BLaER1 (cell line): ENCODE results near the gene CCM2L.

Source experiments
- H3K27ac ChIP-seq: shearing (Covaris generic); formaldehyde crosslinking; 2 replicates; pipeline ENCODE4 v1.8.1; 2022
- H3K27me3 ChIP-seq: shearing (Covaris generic); formaldehyde crosslinking; 2 replicates; pipeline ENCODE4 v1.8.1; 2022
- H3K36me3 ChIP-seq: shearing (Covaris generic); formaldehyde crosslinking; 2 replicates; pipeline ENCODE4 v1.8.1; 2022
- H3K4me1 ChIP-seq: shearing (Covaris generic); formaldehyde crosslinking; 2 replicates; pipeline ENCODE4 v1.8.1; 2022
- H3K4me2 ChIP-seq: shearing (Covaris generic); formaldehyde crosslinking; 2 replicates; pipeline ENCODE4 v1.8.1; 2022
- H3K4me3 ChIP-seq: shearing (Covaris generic); formaldehyde crosslinking; 2 replicates; pipeline ENCODE4 v1.8.1; 2022
- H3K9ac ChIP-seq: shearing (Covaris generic); formaldehyde crosslinking; 2 replicates; pipeline ENCODE4 v1.8.1; 2022
- H3K9me3 ChIP-seq: shearing (Covaris generic); formaldehyde crosslinking; 2 replicates; pipeline ENCODE4 v1.8.1; 2022
- H4K20me1 ChIP-seq: shearing (Covaris generic); formaldehyde crosslinking; 2 replicates; pipeline ENCODE4 v1.8.1; 2022
- Cebpa-rat ChIP-seq: shearing (Covaris generic); IDR thresholded peaks from 2 replicates; pipeline ENCODE4 v1.8.1; 2022

The CCM2L gene

DNA sequence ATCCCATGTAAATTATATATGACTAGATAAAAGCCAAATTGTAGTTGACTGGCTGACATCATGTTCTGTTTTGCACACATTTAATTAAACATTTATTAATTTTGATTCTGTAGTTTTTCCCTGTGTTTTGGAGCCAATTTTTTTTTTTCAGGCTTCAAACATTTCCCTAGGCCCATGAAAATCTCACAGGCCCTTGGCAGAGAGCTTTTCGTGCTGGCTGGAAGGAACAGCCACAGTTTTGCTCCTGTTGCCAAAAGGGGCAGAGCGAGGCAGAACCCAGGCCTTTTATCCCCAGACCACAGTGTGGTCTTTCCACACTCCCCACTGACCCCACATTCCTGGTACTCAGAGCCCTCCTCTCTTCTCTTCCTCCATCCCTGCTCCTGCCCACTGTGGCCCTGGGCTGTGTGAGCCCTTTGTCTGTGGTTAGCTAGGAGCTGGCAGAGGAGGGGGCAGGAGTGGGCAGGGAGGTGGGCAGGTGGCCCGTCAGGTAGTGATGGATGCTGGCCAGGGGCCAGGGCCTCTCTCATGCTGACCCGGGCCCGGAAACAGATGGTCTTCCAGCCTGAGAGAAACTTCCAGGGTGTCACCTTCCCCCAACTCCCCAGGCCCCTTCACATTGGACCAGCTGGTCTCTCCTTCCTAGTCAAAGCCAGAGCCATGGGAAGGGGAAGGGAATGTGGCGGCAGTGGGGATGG lies 19.4 kb upstream of the CCM2L start:
- H3K27ac ChIP-seq = no peak overlapping the region
- H3K4me3 ChIP-seq = no peak overlapping the region
- TF ChIP-seq Cebpa-rat = no peak
- H3K36me3 ChIP-seq = no peaks in the 10 kb centered on the region
- no peaks in the 10 kb centered on the region for H3K9me3 ChIP-seq
- H4K20me1 ChIP-seq = no peaks in the 10 kb centered on the region
- no peak overlapping the region for H3K9ac ChIP-seq
- H3K4me1 ChIP-seq = peaks cover 28% of the 10 kb centered on the region
- no peak overlapping the region for H3K4me2 ChIP-seq
- peaks cover 14% of the 10 kb centered on the region for H3K27me3 ChIP-seq

DNA sequence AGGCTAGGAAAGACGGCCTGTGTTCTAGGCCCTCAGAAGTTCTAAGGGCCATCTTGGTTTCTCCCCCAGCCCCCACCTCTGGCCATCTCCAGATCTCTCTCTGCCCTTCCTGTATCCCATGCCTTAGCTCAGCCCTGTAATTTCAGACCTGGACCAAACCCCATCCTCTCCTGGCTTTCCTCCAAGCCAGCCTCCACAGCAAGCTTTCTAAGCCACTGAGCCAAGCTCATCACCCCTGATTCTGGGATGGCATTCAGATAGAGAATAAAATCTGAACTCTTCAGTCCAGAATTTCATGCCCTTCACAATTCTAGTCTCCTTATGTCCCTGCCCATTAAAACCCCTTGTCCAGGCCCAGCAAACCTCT lies 18.9 kb upstream of the CCM2L start:
- Histone ChIP-seq H3K4me3 (no peak overlapping the region), H3K27ac (no peak overlapping the region), H3K4me1 (peaks cover 28% of the 10 kb centered on the region), H3K9ac (no peak overlapping the region), H3K4me2 (no peak overlapping the region), H3K36me3 (no peaks in the 10 kb centered on the region), H4K20me1 (no peaks in the 10 kb centered on the region), H3K27me3 (peaks cover 14% of the 10 kb centered on the region), H3K9me3 (no peaks in the 10 kb centered on the region)
- no peak for TF ChIP-seq Cebpa-rat

DNA sequence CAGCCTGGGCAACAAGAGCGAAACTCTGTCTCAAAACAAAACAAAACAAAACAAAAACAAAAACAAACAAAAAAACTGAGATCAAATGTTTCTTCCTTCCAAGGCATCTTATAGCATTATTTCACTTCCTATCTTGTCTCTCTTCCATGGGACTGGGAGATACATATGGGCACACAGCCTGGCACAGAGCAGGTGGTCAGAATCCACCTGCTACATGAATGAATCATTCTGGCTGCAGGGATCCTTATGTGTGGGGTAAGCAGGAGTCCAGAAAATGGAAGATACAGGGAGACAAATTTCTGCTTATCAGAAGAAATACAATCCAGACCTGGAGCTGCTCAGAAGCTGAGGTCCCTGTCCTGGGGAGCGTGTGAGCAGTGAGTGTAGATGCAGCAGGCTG lies 18.2 kb upstream of the CCM2L start:
- H3K27me3 ChIP-seq = peaks cover 14% of the 10 kb centered on the region
- no peak for TF ChIP-seq Cebpa-rat
- H3K9me3 ChIP-seq = no peaks in the 10 kb centered on the region

DNA sequence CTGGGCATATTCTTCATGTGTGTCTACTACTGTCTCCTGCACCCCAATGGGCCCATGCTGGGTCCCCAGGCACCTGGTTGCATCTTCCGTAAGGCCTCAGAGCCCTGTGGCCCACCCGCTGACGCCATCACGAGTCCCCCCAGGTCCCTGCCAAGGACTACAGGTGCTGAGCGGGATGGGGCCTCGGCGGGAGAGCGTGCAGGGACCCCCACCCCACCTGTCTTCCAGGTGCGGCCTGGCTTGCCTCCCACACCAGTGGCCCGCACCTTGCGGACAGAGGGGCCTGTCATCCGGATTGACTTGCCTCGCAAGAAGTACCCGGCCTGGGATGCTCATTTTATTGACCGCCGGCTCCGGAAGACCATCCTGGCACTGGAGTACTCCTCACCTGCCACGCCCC lies 13.2 kb upstream of the CCM2L start:
- Histone ChIP-seq H3K4me1 (peaks cover 31% of the 10 kb centered on the region), H3K4me2 (no peak overlapping the region), H4K20me1 (no peaks in the 10 kb centered on the region), H3K36me3 (no peaks in the 10 kb centered on the region), H3K4me3 (no peak overlapping the region), H3K27ac (no peak overlapping the region), H3K9me3 (no peaks in the 10 kb centered on the region), H3K27me3 (peaks cover 14% of the 10 kb centered on the region), H3K9ac (no peak overlapping the region)
- no peak for TF ChIP-seq Cebpa-rat

More for the DNA sequence above, 18.2 kb upstream of the CCM2L start:
- Histone ChIP-seq H3K36me3 (no peaks in the 10 kb centered on the region), H3K4me1 (peaks cover 28% of the 10 kb centered on the region), H3K4me2 (no peak overlapping the region), H3K9ac (no peak overlapping the region), H3K27ac (no peak overlapping the region), H3K4me3 (no peak overlapping the region), H4K20me1 (no peaks in the 10 kb centered on the region)

DNA sequence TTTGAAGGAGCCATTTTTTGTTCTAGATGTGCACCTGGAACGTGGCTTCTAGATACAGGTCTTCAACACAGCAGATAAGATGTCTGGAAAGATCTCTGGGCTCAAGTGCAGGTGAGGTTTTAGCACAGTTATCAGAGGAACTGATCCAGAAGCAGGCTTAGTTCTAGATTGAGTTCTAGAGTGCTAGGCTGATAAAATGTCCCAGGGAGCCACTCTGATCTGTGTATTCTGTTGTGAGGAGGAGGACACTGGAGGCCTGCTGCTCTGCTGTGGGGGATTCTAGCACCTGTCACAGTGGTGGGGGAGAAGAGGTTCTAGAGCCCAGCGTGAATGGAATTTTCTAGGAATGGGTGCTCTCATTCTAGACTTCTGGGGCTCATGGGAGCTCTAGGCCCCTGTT lies 12.0 kb upstream of the CCM2L start:
- TF ChIP-seq Cebpa-rat = no peak
- Histone ChIP-seq H4K20me1 (no peaks in the 10 kb centered on the region), H3K9ac (no peak overlapping the region), H3K27me3 (peaks cover 14% of the 10 kb centered on the region), H3K4me2 (no peak overlapping the region), H3K4me1 (peaks cover 31% of the 10 kb centered on the region), H3K27ac (no peak overlapping the region), H3K36me3 (no peaks in the 10 kb centered on the region), H3K4me3 (no peak overlapping the region), H3K9me3 (no peaks in the 10 kb centered on the region)

GRCh38 chr20:32003325-32003724 lies 6.9 kb upstream of the CCM2L start:
- H3K4me1 ChIP-seq = peaks cover 20% of the 10 kb centered on the region
- TF ChIP-seq Cebpa-rat = no peak
- no peak overlapping the region for H3K27ac ChIP-seq
- H3K4me2 ChIP-seq = no peak overlapping the region
- no peaks in the 10 kb centered on the region for H3K9me3 ChIP-seq
- H3K9ac ChIP-seq = no peak overlapping the region
- no peaks in the 10 kb centered on the region for H3K27me3 ChIP-seq
- H4K20me1 ChIP-seq = no peaks in the 10 kb centered on the region
- H3K4me3 ChIP-seq = no peak overlapping the region
- H3K36me3 ChIP-seq = no peaks in the 10 kb centered on the region

- Histone ChIP-seq H3K4me2 (no peak overlapping the region), H3K27me3 (no peaks in the 10 kb centered on the region), H3K36me3 (no peaks in the 10 kb centered on the region), H3K4me3 (no peak overlapping the region), H3K9ac (no peak overlapping the region), H3K4me1 (peaks cover 20% of the 10 kb centered on the region), H4K20me1 (no peaks in the 10 kb centered on the region), H3K9me3 (no peaks in the 10 kb centered on the region), H3K27ac (no peak overlapping the region)
- TF ChIP-seq Cebpa-rat = no peak
Observed at GRCh38 chr20:32004963-32005362, 5.3 kb upstream of the CCM2L start.

GRCh38 chr20:32006053-32006452 lies 4.2 kb upstream of the CCM2L start:
- TF ChIP-seq Cebpa-rat = no peak
- no peak overlapping the region for H3K27ac ChIP-seq
- no peak overlapping the region for H3K4me2 ChIP-seq
- H3K27me3 ChIP-seq = no peaks in the 10 kb centered on the region
- H3K4me3 ChIP-seq = no peak overlapping the region
- H3K4me1 ChIP-seq = peaks cover 11% of the 10 kb centered on the region
- H3K9ac ChIP-seq = no peak overlapping the region
- H3K36me3 ChIP-seq = no peaks in the 10 kb centered on the region
- H3K9me3 ChIP-seq = no peaks in the 10 kb centered on the region
- no peaks in the 10 kb centered on the region for H4K20me1 ChIP-seq

GRCh38 chr20:32006841-32007786 lies 3.1 kb upstream of the CCM2L start:
- no peaks in the 10 kb centered on the region for H3K27me3 ChIP-seq
- no peak overlapping the region for H3K9ac ChIP-seq
- H3K27ac ChIP-seq = no peak overlapping the region
- H4K20me1 ChIP-seq = no peaks in the 10 kb centered on the region
- no peak for TF ChIP-seq Cebpa-rat
- peaks cover 11% of the 10 kb centered on the region for H3K4me1 ChIP-seq
- no peaks in the 10 kb centered on the region for H3K36me3 ChIP-seq
- no peaks in the 10 kb centered on the region for H3K9me3 ChIP-seq
- H3K4me2 ChIP-seq = no peak overlapping the region
- H3K4me3 ChIP-seq = no peak overlapping the region
